ENCODE data around the gene ALPK3.

Gene ALPK3

GRCh38 chr15:84905016-84905916 is 88.1 kb downstream of the ALPK3 start:
- DNase-seq: no peak

- no peak for DNase-seq
These were observed 90.6 kb downstream of the ALPK3 start for GRCh38 chr15:84907731-84908130.

GRCh38 chr15:84908564-84908963 is 91.4 kb downstream of the ALPK3 start:
- no peak for DNase-seq

- DNase-seq: no peak
These were observed 91.9 kb downstream of the ALPK3 start for GRCh38 chr15:84909029-84909428.

GRCh38 chr15:84909782-84910181 is 92.6 kb downstream of the ALPK3 start:
- no peak for DNase-seq

GRCh38 chr15:84910928-84911623 is 93.9 kb downstream of the ALPK3 start:
- DNase-seq: no peak

GRCh38 chr15:84911879-84912660 is 94.9 kb downstream of the ALPK3 start:
- no peak for DNase-seq

GRCh38 chr15:84913360-84913723 is 96.2 kb downstream of the ALPK3 start:
- DNase-seq: no peak

- no peak for DNase-seq
These were observed 97.2 kb downstream of the ALPK3 start for GRCh38 chr15:84914351-84914750.

GRCh38 chr15:84914909-84915605 is 97.9 kb downstream of the ALPK3 start:
- peak; percentile 61 for DNase-seq

GRCh38 chr15:84915606-84915958 is 98.4 kb downstream of the ALPK3 start:
- no peak for DNase-seq

GRCh38 chr15:84917452-84917851 is 100.3 kb downstream of the ALPK3 start:
- DNase-seq: no peak

GRCh38 chr15:84919106-84919667 is 102.0 kb downstream of the ALPK3 start:
- no peak for DNase-seq

- DNase-seq: no peak
These were observed 104.0 kb downstream of the ALPK3 start for GRCh38 chr15:84921121-84921520.

GRCh38 chr15:84922530-84922929 is 105.4 kb downstream of the ALPK3 start:
- DNase-seq: no peak
